MV-4-11 (cell line): ENCODE measurements around the gene VARS2.
"Not testable (repeated sequence)": the region's sequence is repeated elsewhere in the genome, so short reads cannot be mapped to it uniquely, and the experiment has no call there.

Experiments
- DNase-seq: peaks from one replicate; lab custom pipeline; 2025; lab: John Stamatoyannopoulos, UW

VARS2 gene

GRCh38 chr6:30914076-30914853 lies at the start of gene VARS2:
Gene VARS2, plus strand, starts transcription at chr6:30914238. Its CDS starts 599 bp downstream, at chr6:30914837.
- DNase-seq = peak; percentile 86

GRCh38 chr6:30864325-30864724 lies 49.7 kb upstream of the VARS2 start:
- no peak for DNase-seq

GRCh38 chr6:30869241-30869749 lies 44.7 kb upstream of the VARS2 start:
- DNase-seq = not testable (repeated sequence)

GRCh38 chr6:30870546-30870945 lies 43.5 kb upstream of the VARS2 start:
- DNase-seq = no peak

GRCh38 chr6:30871592-30872183 lies 42.4 kb upstream of the VARS2 start:
- DNase-seq = no peak

- DNase-seq = no peak
These were observed 40.8 kb upstream of the VARS2 start for GRCh38 chr6:30873137-30873640.

- DNase-seq = not testable (repeated sequence)
These were observed 40.2 kb upstream of the VARS2 start for GRCh38 chr6:30873795-30874194.

GRCh38 chr6:30875244-30876038 lies 38.6 kb upstream of the VARS2 start:
- no peak for DNase-seq

- peak; percentile 25 for DNase-seq
These were observed 37.9 kb upstream of the VARS2 start for GRCh38 chr6:30876039-30876730.

- DNase-seq = peak; percentile 54
These were observed 36.4 kb upstream of the VARS2 start for GRCh38 chr6:30877419-30878262.

- DNase-seq = no peak
These were observed 34.2 kb upstream of the VARS2 start for GRCh38 chr6:30879684-30880427.

GRCh38 chr6:30880698-30881252 lies 33.3 kb upstream of the VARS2 start:
- DNase-seq = no peak

GRCh38 chr6:30881392-30882203 lies 32.4 kb upstream of the VARS2 start:
- no peak for DNase-seq

GRCh38 chr6:30882204-30882758 lies 31.8 kb upstream of the VARS2 start:
- no peak for DNase-seq

GRCh38 chr6:30882759-30883684 lies 31.0 kb upstream of the VARS2 start:
- DNase-seq = no peak

GRCh38 chr6:30883685-30884520 lies 30.1 kb upstream of the VARS2 start, which contains the start of gene DDR1:
Gene DDR1, plus strand, starts transcription at chr6:30884519. Its CDS starts 4,211 bp downstream, at chr6:30888730.
- no peak for DNase-seq
